ENCODE results near the gene F2RL3. TPM values are rescaled to one million over a fixed set of nuclear protein-coding genes. Genes with fewer than 3 reads are reported as not detected.

F2RL3 gene
- total and polyA plus RNA-seq, 9 of the 15 experiments (the other 6 are each of a cell fraction or from before 2014, with no cell fraction given): 1.4 to 27.6 (median 11.9) TPM

DNA sequence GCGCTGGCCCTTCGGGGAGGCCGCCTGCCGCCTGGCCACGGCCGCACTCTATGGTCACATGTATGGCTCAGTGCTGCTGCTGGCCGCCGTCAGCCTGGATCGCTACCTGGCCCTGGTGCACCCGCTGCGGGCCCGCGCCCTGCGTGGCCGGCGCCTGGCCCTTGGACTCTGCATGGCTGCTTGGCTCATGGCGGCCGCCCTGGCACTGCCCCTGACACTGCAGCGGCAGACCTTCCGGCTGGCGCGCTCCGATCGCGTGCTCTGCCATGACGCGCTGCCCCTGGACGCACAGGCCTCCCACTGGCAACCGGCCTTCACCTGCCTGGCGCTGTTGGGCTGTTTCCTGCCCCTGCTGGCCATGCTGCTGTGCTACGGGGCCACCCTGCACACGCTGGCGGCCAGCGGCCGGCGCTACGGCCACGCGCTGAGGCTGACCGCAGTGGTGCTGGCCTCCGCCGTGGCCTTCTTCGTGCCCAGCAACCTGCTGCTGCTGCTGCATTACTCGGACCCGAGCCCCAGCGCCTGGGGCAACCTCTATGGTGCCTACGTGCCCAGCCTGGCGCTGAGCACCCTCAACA is 1.2 kb downstream of the F2RL3 start (continued):
- TF ChIP-seq TFE3 (CRISPR knock-in tag; IDR thresholded peaks at IDR 0.05) (no peak; the same call in 1 of the 2 replicates), YY1 (IDR thresholded peaks at IDR 0.05; ENCODE audit: borderline replicate concordance in 1 of 3, control insufficient read depth in 1 of 3, extremely low read depth in 1 of 3, insufficient read depth in 3 of 3, insufficient read length in 1 of 3, insufficient replicate concordance in 2 of 3, low read depth in 1 of 3, low read length in 2 of 3) (peak; percentile 37 to 80 (median 71)), ATF3 (IDR thresholded peaks at IDR 0.05) (no peak), ATF3 (CRISPR knock-in tag; conservative IDR thresholded peaks at IDR 0.05) (no peak), SLC30A9 (CRISPR knock-in tag; IDR thresholded peaks at IDR 0.05) (no peak), GABPA (tag; conservative IDR thresholded peaks at IDR 0.05; ENCODE audit: low read depth) (peak; percentile 68), SIN3B (IDR thresholded peaks at IDR 0.05; ENCODE audit: low read depth) (no peak), TGIF2 (CRISPR knock-in tag; IDR thresholded peaks at IDR 0.05) (peak; percentile 59; the same call in 1 of the 2 replicates), ZC3H11A (IDR thresholded peaks at IDR 0.05; ENCODE audit: low read depth, low read length) (no peak)
- TF ChIP-seq, protein P1, sequence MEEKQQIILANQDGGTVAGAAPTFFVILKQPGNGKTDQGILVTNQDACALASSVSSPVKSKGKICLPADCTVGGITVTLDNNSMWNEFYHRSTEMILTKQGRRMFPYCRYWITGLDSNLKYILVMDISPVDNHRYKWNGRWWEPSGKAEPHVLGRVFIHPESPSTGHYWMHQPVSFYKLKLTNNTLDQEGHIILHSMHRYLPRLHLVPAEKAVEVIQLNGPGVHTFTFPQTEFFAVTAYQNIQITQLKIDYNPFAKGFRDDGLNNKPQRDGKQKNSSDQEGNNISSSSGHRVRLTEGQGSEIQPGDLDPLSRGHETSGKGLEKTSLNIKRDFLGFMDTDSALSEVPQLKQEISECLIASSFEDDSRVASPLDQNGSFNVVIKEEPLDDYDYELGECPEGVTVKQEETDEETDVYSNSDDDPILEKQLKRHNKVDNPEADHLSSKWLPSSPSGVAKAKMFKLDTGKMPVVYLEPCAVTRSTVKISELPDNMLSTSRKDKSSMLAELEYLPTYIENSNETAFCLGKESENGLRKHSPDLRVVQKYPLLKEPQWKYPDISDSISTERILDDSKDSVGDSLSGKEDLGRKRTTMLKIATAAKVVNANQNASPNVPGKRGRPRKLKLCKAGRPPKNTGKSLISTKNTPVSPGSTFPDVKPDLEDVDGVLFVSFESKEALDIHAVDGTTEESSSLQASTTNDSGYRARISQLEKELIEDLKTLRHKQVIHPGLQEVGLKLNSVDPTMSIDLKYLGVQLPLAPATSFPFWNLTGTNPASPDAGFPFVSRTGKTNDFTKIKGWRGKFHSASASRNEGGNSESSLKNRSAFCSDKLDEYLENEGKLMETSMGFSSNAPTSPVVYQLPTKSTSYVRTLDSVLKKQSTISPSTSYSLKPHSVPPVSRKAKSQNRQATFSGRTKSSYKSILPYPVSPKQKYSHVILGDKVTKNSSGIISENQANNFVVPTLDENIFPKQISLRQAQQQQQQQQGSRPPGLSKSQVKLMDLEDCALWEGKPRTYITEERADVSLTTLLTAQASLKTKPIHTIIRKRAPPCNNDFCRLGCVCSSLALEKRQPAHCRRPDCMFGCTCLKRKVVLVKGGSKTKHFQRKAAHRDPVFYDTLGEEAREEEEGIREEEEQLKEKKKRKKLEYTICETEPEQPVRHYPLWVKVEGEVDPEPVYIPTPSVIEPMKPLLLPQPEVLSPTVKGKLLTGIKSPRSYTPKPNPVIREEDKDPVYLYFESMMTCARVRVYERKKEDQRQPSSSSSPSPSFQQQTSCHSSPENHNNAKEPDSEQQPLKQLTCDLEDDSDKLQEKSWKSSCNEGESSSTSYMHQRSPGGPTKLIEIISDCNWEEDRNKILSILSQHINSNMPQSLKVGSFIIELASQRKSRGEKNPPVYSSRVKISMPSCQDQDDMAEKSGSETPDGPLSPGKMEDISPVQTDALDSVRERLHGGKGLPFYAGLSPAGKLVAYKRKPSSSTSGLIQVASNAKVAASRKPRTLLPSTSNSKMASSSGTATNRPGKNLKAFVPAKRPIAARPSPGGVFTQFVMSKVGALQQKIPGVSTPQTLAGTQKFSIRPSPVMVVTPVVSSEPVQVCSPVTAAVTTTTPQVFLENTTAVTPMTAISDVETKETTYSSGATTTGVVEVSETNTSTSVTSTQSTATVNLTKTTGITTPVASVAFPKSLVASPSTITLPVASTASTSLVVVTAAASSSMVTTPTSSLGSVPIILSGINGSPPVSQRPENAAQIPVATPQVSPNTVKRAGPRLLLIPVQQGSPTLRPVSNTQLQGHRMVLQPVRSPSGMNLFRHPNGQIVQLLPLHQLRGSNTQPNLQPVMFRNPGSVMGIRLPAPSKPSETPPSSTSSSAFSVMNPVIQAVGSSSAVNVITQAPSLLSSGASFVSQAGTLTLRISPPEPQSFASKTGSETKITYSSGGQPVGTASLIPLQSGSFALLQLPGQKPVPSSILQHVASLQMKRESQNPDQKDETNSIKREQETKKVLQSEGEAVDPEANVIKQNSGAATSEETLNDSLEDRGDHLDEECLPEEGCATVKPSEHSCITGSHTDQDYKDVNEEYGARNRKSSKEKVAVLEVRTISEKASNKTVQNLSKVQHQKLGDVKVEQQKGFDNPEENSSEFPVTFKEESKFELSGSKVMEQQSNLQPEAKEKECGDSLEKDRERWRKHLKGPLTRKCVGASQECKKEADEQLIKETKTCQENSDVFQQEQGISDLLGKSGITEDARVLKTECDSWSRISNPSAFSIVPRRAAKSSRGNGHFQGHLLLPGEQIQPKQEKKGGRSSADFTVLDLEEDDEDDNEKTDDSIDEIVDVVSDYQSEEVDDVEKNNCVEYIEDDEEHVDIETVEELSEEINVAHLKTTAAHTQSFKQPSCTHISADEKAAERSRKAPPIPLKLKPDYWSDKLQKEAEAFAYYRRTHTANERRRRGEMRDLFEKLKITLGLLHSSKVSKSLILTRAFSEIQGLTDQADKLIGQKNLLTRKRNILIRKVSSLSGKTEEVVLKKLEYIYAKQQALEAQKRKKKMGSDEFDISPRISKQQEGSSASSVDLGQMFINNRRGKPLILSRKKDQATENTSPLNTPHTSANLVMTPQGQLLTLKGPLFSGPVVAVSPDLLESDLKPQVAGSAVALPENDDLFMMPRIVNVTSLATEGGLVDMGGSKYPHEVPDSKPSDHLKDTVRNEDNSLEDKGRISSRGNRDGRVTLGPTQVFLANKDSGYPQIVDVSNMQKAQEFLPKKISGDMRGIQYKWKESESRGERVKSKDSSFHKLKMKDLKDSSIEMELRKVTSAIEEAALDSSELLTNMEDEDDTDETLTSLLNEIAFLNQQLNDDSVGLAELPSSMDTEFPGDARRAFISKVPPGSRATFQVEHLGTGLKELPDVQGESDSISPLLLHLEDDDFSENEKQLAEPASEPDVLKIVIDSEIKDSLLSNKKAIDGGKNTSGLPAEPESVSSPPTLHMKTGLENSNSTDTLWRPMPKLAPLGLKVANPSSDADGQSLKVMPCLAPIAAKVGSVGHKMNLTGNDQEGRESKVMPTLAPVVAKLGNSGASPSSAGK (IDR thresholded peaks at IDR 0.05): peak; percentile 94
- TF ChIP-seq, protein P2, sequence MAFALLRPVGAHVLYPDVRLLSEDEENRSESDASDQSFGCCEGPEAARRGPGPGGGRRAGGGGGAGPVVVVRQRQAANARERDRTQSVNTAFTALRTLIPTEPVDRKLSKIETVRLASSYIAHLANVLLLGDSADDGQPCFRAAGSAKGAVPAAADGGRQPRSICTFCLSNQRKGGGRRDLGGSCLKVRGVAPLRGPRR (CRISPR knock-in tag; IDR thresholded peaks at IDR 0.05): peak; percentile 85
